Measurements from ENCODE around the gene WNT2B.

WNT2B gene

GRCh38 chr1:112515311-112516009 is 6.7 kb downstream of the WNT2B start:
- Histone ChIP-seq H3K36me3 (ENCODE audit: control insufficient read depth, insufficient read depth, low read length) (no peaks in the 10 kb centered on the region), H3K27ac (no peak overlapping the region), H3K4me3 (ENCODE audit: low read depth, low read length) (no peak overlapping the region), H3K79me2 (no peaks in the 10 kb centered on the region), H3K9ac (no peak overlapping the region), H2AFZ (no peak overlapping the region), H3K4me1 (no peaks in the 10 kb centered on the region), H3K27me3 (ENCODE audit: control insufficient read depth, insufficient read depth, low read length) (no peaks in the 10 kb centered on the region), H3K4me2 (ENCODE audit: low read length) (no peak overlapping the region), H3K9me3 (ENCODE audit: control insufficient read depth, low read length) (no peaks in the 10 kb centered on the region)
- TF ChIP-seq CTCF (IDR thresholded peaks at IDR 0.05): no peak

- Histone ChIP-seq H3K27me3 (ENCODE audit: control insufficient read depth, insufficient read depth, low read length) (no peaks in the 10 kb centered on the region), H3K79me2 (no peaks in the 10 kb centered on the region), H3K9ac (no peak overlapping the region), H3K4me3 (ENCODE audit: low read depth, low read length) (no peak overlapping the region), H3K4me1 (no peaks in the 10 kb centered on the region), H3K36me3 (ENCODE audit: control insufficient read depth, insufficient read depth, low read length) (no peaks in the 10 kb centered on the region), H2AFZ (no peak overlapping the region), H3K27ac (no peak overlapping the region), H3K4me2 (ENCODE audit: low read length) (no peak overlapping the region), H3K9me3 (ENCODE audit: control insufficient read depth, low read length) (no peaks in the 10 kb centered on the region)
- no peak for TF ChIP-seq CTCF (IDR thresholded peaks at IDR 0.05)
Measured at GRCh38 chr1:112516141-112516540, 7.4 kb downstream of the WNT2B start.

GRCh38 chr1:112517231-112517630 is 8.5 kb downstream of the WNT2B start:
- Histone ChIP-seq H3K27ac (no peak overlapping the region), H3K4me3 (ENCODE audit: low read depth, low read length) (no peak overlapping the region), H3K4me1 (no peaks in the 10 kb centered on the region), H3K36me3 (ENCODE audit: control insufficient read depth, insufficient read depth, low read length) (no peaks in the 10 kb centered on the region), H3K27me3 (ENCODE audit: control insufficient read depth, insufficient read depth, low read length) (no peaks in the 10 kb centered on the region), H3K9ac (no peak overlapping the region), H3K9me3 (ENCODE audit: control insufficient read depth, low read length) (no peaks in the 10 kb centered on the region), H2AFZ (no peak overlapping the region), H3K4me2 (ENCODE audit: low read length) (no peak overlapping the region), H3K79me2 (no peaks in the 10 kb centered on the region)
- TF ChIP-seq CTCF (IDR thresholded peaks at IDR 0.05): no peak

- Histone ChIP-seq H3K4me2 (ENCODE audit: low read length) (no peak overlapping the region), H3K4me3 (ENCODE audit: low read depth, low read length) (no peak overlapping the region), H3K9me3 (ENCODE audit: control insufficient read depth, low read length) (no peaks in the 10 kb centered on the region), H3K9ac (no peak overlapping the region), H3K27me3 (ENCODE audit: control insufficient read depth, insufficient read depth, low read length) (no peaks in the 10 kb centered on the region), H3K27ac (no peak overlapping the region), H3K79me2 (no peaks in the 10 kb centered on the region), H2AFZ (no peak overlapping the region), H3K36me3 (ENCODE audit: control insufficient read depth, insufficient read depth, low read length) (no peaks in the 10 kb centered on the region), H3K4me1 (no peaks in the 10 kb centered on the region)
- TF ChIP-seq CTCF (IDR thresholded peaks at IDR 0.05): no peak
Measured at GRCh38 chr1:112517646-112518045, 8.9 kb downstream of the WNT2B start.

GRCh38 chr1:112518186-112518585 is 9.4 kb downstream of the WNT2B start:
- TF ChIP-seq CTCF (IDR thresholded peaks at IDR 0.05): no peak
- H3K27ac ChIP-seq: no peak overlapping the region
- H3K4me2 ChIP-seq (ENCODE audit: low read length): no peak overlapping the region
- H3K79me2 ChIP-seq: no peaks in the 10 kb centered on the region
- no peak overlapping the region for H3K4me3 ChIP-seq (ENCODE audit: low read depth, low read length)
- H3K9me3 ChIP-seq (ENCODE audit: control insufficient read depth, low read length): no peaks in the 10 kb centered on the region
- no peaks in the 10 kb centered on the region for H3K4me1 ChIP-seq
- no peak overlapping the region for H2AFZ ChIP-seq
- no peaks in the 10 kb centered on the region for H3K27me3 ChIP-seq (ENCODE audit: control insufficient read depth, insufficient read depth, low read length)
- no peaks in the 10 kb centered on the region for H3K36me3 ChIP-seq (ENCODE audit: control insufficient read depth, insufficient read depth, low read length)
- no peak overlapping the region for H3K9ac ChIP-seq
